Suprapubic skin (tissue), 4 donors: Measurements from ENCODE around the gene SYTL5.

ENCODE experiments used
- CTCF ChIP-seq, 2 donors: fragments of 200-600 bp in 1 of 2; fragments of 450-650 bp in 1 of 2; sonication (generic) in 1 of 2; IDR thresholded peaks; one replicate each; pipeline ENCODE4 v1.5.1; 2016 to 2019; ENCODE audit warnings: antibody characterized with exemption in 2 of 2, mild to moderate bottlenecking in 1 of 2, moderate library complexity in 1 of 2
- POLR2A ChIP-seq, 2 donors: fragments of 450-650 bp; IDR thresholded peaks; one replicate each; pipeline ENCODE4 v1.6.1; 2017; ENCODE audit warnings: antibody characterized with exemption in 2 of 2, mild to moderate bottlenecking in 2 of 2, moderate library complexity in 2 of 2
- POLR2AphosphoS5 ChIP-seq, 3 donors: sonication (generic); formaldehyde crosslinking; IDR thresholded peaks; one replicate each; pipeline ENCODE4 v1.6.1; 2017; ENCODE audit warnings: antibody characterized with exemption in 3 of 3

- no peak for TF ChIP-seq CTCF (IDR thresholded peaks at IDR 0.05)
- TF ChIP-seq POLR2A (IDR thresholded peaks at IDR 0.05) = no peak
- no peak for TF ChIP-seq POLR2AphosphoS5 (IDR thresholded peaks at IDR 0.05)
Measured at GRCh38 chrX:38163193-38163592, 156.8 kb downstream of the SYTL5 start.
